Natural killer cell (primary cell): Measurements from ENCODE around the gene DEPP1. TPM values are rescaled to one million over a fixed set of nuclear protein-coding genes. Genes with fewer than 3 reads are reported as not detected.
A peak's percentile ranks its signal among the peaks of the same experiment; 100 is the strongest.

Source experiments
- ATAC-seq, 3 donors: fragments of 150-1000 bp in 2 of 3; fragments of 200-7000 bp in 1 of 3; cut with Tn5 transposase; 1 replicate in 1 of 3; 2 replicates in 2 of 3; pipeline ENCODE4 v1.10.0; 2021; ENCODE audit warnings: mild to moderate bottlenecking in 2 of 3, moderate library complexity in 2 of 3
- DNase-seq, 2 donors: peaks; one replicate each; pipeline versions ENCODE4 v3.0.0 to v3.0.0-alpha.2; 2013 to 2021; ENCODE audit warnings: mixed read lengths in 1 of 2
- H3K27ac ChIP-seq: one replicate; pipeline ENCODE4 v1.5.1; 2013; ENCODE audit warnings: mild to moderate bottlenecking, low read length
- H3K27me3 ChIP-seq: one replicate; pipeline ENCODE4 v1.6.1; 2013; ENCODE audit warnings: low read length; ENCODE audit not compliant: control insufficient read depth, insufficient read depth
- H3K36me3 ChIP-seq: one replicate; pipeline ENCODE4 v1.6.1; 2013; ENCODE audit warnings: low read length; ENCODE audit not compliant: control insufficient read depth, insufficient read depth
- H3K4me1 ChIP-seq: one replicate; pipeline ENCODE4 v1.6.1; 2013; ENCODE audit warnings: low read length; ENCODE audit not compliant: control insufficient read depth, insufficient read depth
- H3K4me3 ChIP-seq: one replicate; pipeline ENCODE4 v1.5.1; 2013; ENCODE audit warnings: low read length
- H3K9me3 ChIP-seq: one replicate; pipeline ENCODE4 v1.6.1; 2013; ENCODE audit warnings: low read length; ENCODE audit not compliant: control insufficient read depth, insufficient read depth
- H3K27ac Mint-ChIP-seq, 2 donors: one replicate each; pipeline ENCODE4 v1.8.0; 2022; ENCODE audit warnings: mild to moderate bottlenecking in 2 of 2, mixed read lengths in 2 of 2, moderate library complexity in 1 of 2
- H3K27me3 Mint-ChIP-seq, 2 donors: one replicate each; pipeline ENCODE4 v1.8.0; 2022; ENCODE audit warnings: low read depth in 2 of 2, mixed read lengths in 2 of 2
- H3K36me3 Mint-ChIP-seq: one replicate; pipeline ENCODE4 v1.8.0; 2022; ENCODE audit warnings: mixed read lengths
- H3K4me1 Mint-ChIP-seq, 2 donors: one replicate each; pipeline ENCODE4 v1.8.0; 2022; ENCODE audit warnings: mixed read lengths in 2 of 2
- H3K4me3 Mint-ChIP-seq: one replicate; pipeline ENCODE4 v1.8.0; 2022; ENCODE audit warnings: mild to moderate bottlenecking, moderate library complexity, mixed read lengths
- H3K9me3 Mint-ChIP-seq, 2 donors: one replicate each; pipeline ENCODE4 v1.8.0; 2022; ENCODE audit warnings: mixed read lengths in 2 of 2
- CTCF ChIP-seq: fragments of 200-600 bp; IDR thresholded peaks from one replicate; pipeline ENCODE4 v1.8.0; 2022; ENCODE audit warnings: antibody characterized with exemption
- WGBS: methylation state at CpG from one replicate; pipeline ENCODE4 v1.1.7; 2013; ENCODE audit warnings: missing lambda C conversion rate; ENCODE audit not compliant: insufficient coverage; 5-methylcytosine and 5-hydroxymethylcytosine counted together
- intact Hi-C: fragments of 100-400 bp; cut with micrococcal nuclease; formaldehyde crosslinking; loops from one replicate; pipeline ENCODE4 v1.14.2; 2022
- total RNA-seq, 4 donors: library from RNA; stranded (reverse); fragments of 120-200 nt in 1 of 4; gene quantifications; one replicate each; pipeline versions ENCODE4 v1.2.3 to v1.2.4, GENCODE V29; 2013 to 2022

DEPP1 gene
- total RNA-seq, 3 donors from 2014 or later (not counting 1 experiment from before 2014, with no cell fraction given) = not detected

- H3K9me3 Mint-ChIP-seq = no peaks in the 10 kb centered on the region
- peaks cover 55 to 71% of the 10 kb centered on the region in 2 donors for H3K4me1 Mint-ChIP-seq
- Histone ChIP-seq H3K36me3 (peaks cover 6% of the 10 kb centered on the region), H3K27me3 (no peaks in the 10 kb centered on the region), H3K4me1 (peaks cover 44% of the 10 kb centered on the region), H3K27ac (no peak overlapping the region), H3K4me3 (peak overlapping the region; percentile 88), H3K9me3 (no peaks in the 10 kb centered on the region)
- peak overlapping the region; percentile 71 to 76 for H3K27ac Mint-ChIP-seq
- intact Hi-C loops = loop anchor here (2.0 kb wide), 1 partner anchor 16 kb away; no protein-coding TSS in a partner anchor
- H3K36me3 Mint-ChIP-seq = no peaks in the 10 kb centered on the region
- H3K4me3 Mint-ChIP-seq = peak overlapping the region; percentile 95
- TF ChIP-seq CTCF = no peak
- DNase-seq (no peak), ATAC-seq (no peak)
- 70% methylated on average over 5 of the region's 5 CpGs for WGBS
- no peaks in the 10 kb centered on the region for H3K27me3 Mint-ChIP-seq
These were observed 20.3 kb downstream of the DEPP1 start for GRCh38 chr10:44958196-44958897.

GRCh38 chr10:44956717-44957706 is 21.6 kb downstream of the DEPP1 start:
- no peaks in the 10 kb centered on the region for H3K27me3 ChIP-seq
- ATAC-seq = no peak
- H3K27me3 Mint-ChIP-seq = no peaks in the 10 kb centered on the region
- no peak overlapping the region for H3K4me3 ChIP-seq
- no peaks in the 10 kb centered on the region for H3K36me3 Mint-ChIP-seq
- 94% methylated on average over 4 of the region's 4 CpGs for whole genome bisulfite sequencing
- intact Hi-C loops = no loop called here
- H3K27ac Mint-ChIP-seq = peak overlapping the region in 1 of 2 donors; percentile 76
- DNase-seq = no peak
- no peak overlapping the region for H3K27ac ChIP-seq
- peak overlapping the region; percentile 68 for H3K4me3 Mint-ChIP-seq
- H3K4me1 Mint-ChIP-seq = peaks cover 54 to 58% of the 10 kb centered on the region in 2 donors
- no peak for TF ChIP-seq CTCF
- no peaks in the 10 kb centered on the region for H3K9me3 Mint-ChIP-seq
- H3K4me1 ChIP-seq = peaks cover 37% of the 10 kb centered on the region
- no peaks in the 10 kb centered on the region for H3K9me3 ChIP-seq
- H3K36me3 ChIP-seq = peaks cover 8% of the 10 kb centered on the region

- no peak overlapping the region for H3K27ac Mint-ChIP-seq
- H3K36me3 ChIP-seq = peaks cover 8% of the 10 kb centered on the region
- intact Hi-C loops = no loop called here
These were observed 22.4 kb downstream of the DEPP1 start for GRCh38 chr10:44956226-44956625.

More at GRCh38 chr10:44956226-44956625, 22.4 kb downstream of the DEPP1 start:
- H3K9me3 ChIP-seq = no peaks in the 10 kb centered on the region
- H3K27ac ChIP-seq = no peak overlapping the region
- no peak overlapping the region for H3K4me3 ChIP-seq
- no peaks in the 10 kb centered on the region for H3K27me3 Mint-ChIP-seq
- H3K9me3 Mint-ChIP-seq = no peaks in the 10 kb centered on the region
- no peak overlapping the region for H3K4me3 Mint-ChIP-seq
- H3K36me3 Mint-ChIP-seq = no peaks in the 10 kb centered on the region
- no peak for DNase-seq
- no peaks in the 10 kb centered on the region for H3K27me3 ChIP-seq
- ATAC-seq = no peak
- H3K4me1 Mint-ChIP-seq = peaks cover 47 to 51% of the 10 kb centered on the region in 2 donors
- peaks cover 33% of the 10 kb centered on the region for H3K4me1 ChIP-seq
- 94% methylated on average over 4 of the region's 4 CpGs for WGBS
- no peak for TF ChIP-seq CTCF
